GM23248 (cell line): Measurements from ENCODE around the gene ITGA8. TPM values are rescaled to one million over a fixed set of nuclear protein-coding genes. Genes with fewer than 3 reads are reported as not detected.
A peak's percentile ranks its signal among the peaks of the same experiment; 100 is the strongest.

Source experiments
- DNase-seq: peaks from one replicate; pipeline ENCODE4 v3.0.0-alpha.2; 2015
- H2AFZ ChIP-seq: fragments of 200-600 bp; sonication (generic); 2 replicates; pipeline ENCODE4 v1.6.1; 2016; ENCODE audit warnings: antibody characterized with exemption
- H3F3A ChIP-seq: fragments of 200-600 bp; sonication (generic); 2 replicates; pipeline ENCODE4 v1.6.1; 2016; ENCODE audit warnings: mild to moderate bottlenecking, antibody characterized with exemption, mixed run types; ENCODE audit not compliant: insufficient read depth
- H3K27ac ChIP-seq: fragments of 200-600 bp; sonication (generic); 2 replicates; pipeline ENCODE4 v1.5.1; 2016; ENCODE audit warnings: mild to moderate bottlenecking
- H3K27me3 ChIP-seq: fragments of 200-600 bp; sonication (generic); replicated peaks from 2 replicates; pipeline ENCODE4 v1.6.1; 2016; ENCODE audit warnings: mild to moderate bottlenecking; ENCODE audit not compliant: insufficient read depth
- H3K36me3 ChIP-seq: fragments of 200-600 bp; sonication (generic); 2 replicates; pipeline ENCODE4 v1.6.1; 2016; ENCODE audit warnings: low read depth, mild to moderate bottlenecking
- H3K4me1 ChIP-seq: fragments of 200-600 bp; sonication (generic); 2 replicates; pipeline ENCODE4 v1.6.1; 2016; ENCODE audit warnings: mild to moderate bottlenecking; ENCODE audit not compliant: insufficient read depth
- H3K4me2 ChIP-seq: fragments of 200-600 bp; sonication (generic); one replicate; pipeline ENCODE4 v1.6.1; 2016; ENCODE audit warnings: mild to moderate bottlenecking; ENCODE audit not compliant: unreplicated experiment
- H3K4me3 ChIP-seq: fragments of 200-600 bp; sonication (generic); 2 replicates; pipeline ENCODE4 v1.5.1; 2016; ENCODE audit warnings: mild to moderate bottlenecking
- H3K79me2 ChIP-seq: fragments of 200-600 bp; sonication (generic); 2 replicates; pipeline ENCODE4 v1.6.1; 2016; ENCODE audit warnings: mild to moderate bottlenecking; ENCODE audit not compliant: insufficient read depth
- H3K9ac ChIP-seq: fragments of 200-600 bp; sonication (generic); 2 replicates; pipeline ENCODE4 v1.6.1; 2016; ENCODE audit warnings: mild to moderate bottlenecking
- H3K9me2 ChIP-seq: fragments of 200-600 bp; sonication (generic); 2 replicates; pipeline ENCODE4 v1.6.1; 2016; ENCODE audit warnings: mixed run types, mild to moderate bottlenecking, moderate library complexity; ENCODE audit not compliant: insufficient read depth
- H3K9me3 ChIP-seq: fragments of 200-600 bp; sonication (generic); one replicate; pipeline ENCODE4 v1.6.1; 2017; ENCODE audit warnings: low read depth
- H4K20me1 ChIP-seq: fragments of 200-600 bp; sonication (generic); 2 replicates; pipeline ENCODE4 v1.6.0; 2016; ENCODE audit not compliant: insufficient read depth
- EZH2 ChIP-seq: fragments of 200-600 bp; sonication (generic); IDR thresholded peaks from 2 replicates; pipeline ENCODE4 v1.6.1; 2018; ENCODE audit warnings: antibody characterized with exemption, mild to moderate bottlenecking; ENCODE audit not compliant: insufficient read depth, poor library complexity, severe bottlenecking
- EZH2phosphoT487 ChIP-seq: fragments of 200-600 bp; sonication (generic); IDR thresholded peaks from 2 replicates; pipeline ENCODE4 v1.6.1; 2018; ENCODE audit warnings: antibody characterized with exemption, moderate library complexity, mild to moderate bottlenecking, low read depth; ENCODE audit not compliant: insufficient read depth
- WGBS, 2 experiments: methylation state at CpG; one replicate each; pipeline ENCODE4 v1.1.6; 2015 to 2017; ENCODE audit warnings: low lambda C conversion rate in 2 of 2, low coverage in 1 of 2; ENCODE audit errors: missing lambda C conversion rate in 2 of 2; 5-methylcytosine and 5-hydroxymethylcytosine counted together
- in situ Hi-C: fragments of 300-500 bp; cut with MboI; formaldehyde crosslinking; loops from 2 replicates; pipeline ENCODE4 v1.15.0; 2020
- polyA plus RNA-seq: library from polyadenylated mRNA; unstranded; fragments of >200 nt; fragmentation: Nextera tagmentation; extraction: Ambion mirVana; gene quantifications from 2 replicates; pipeline ENCODE4 v1.2.1, GENCODE V29; 2016
- total RNA-seq: library from RNA; depleted of rRNA; stranded (reverse); fragments of >200 nt; shearing (Covaris generic); gene quantifications from 2 replicates; pipeline ENCODE4 v1.2.3, GENCODE V29; 2014

ITGA8 gene
- total and polyA plus RNA-seq, 2 experiments from 2014 or later = 0.32 TPM; not detected in 1

GRCh38 chr10:15705298-15705697, 14.4 kb downstream of the ITGA8 start:
- no peak overlapping the region for H3K4me3 ChIP-seq
- H3K9ac ChIP-seq = no peak overlapping the region
- no peaks in the 10 kb centered on the region for H3K9me3 ChIP-seq
- H3K4me1 ChIP-seq = no peaks in the 10 kb centered on the region
- no peak for DNase-seq
- WGBS, 2 experiments = 76 to 81% methylated on average over 1 of the region's 1 CpG
- in situ Hi-C loops = no loop called here
- H3F3A ChIP-seq = no peaks in the 10 kb centered on the region
- no peaks in the 10 kb centered on the region for H3K9me2 ChIP-seq
- H3K4me2 ChIP-seq = no peak overlapping the region
- no peak overlapping the region for H2AFZ ChIP-seq
- H3K79me2 ChIP-seq = no peaks in the 10 kb centered on the region
- H3K36me3 ChIP-seq = no peaks in the 10 kb centered on the region
- no peaks in the 10 kb centered on the region for H4K20me1 ChIP-seq
- TF ChIP-seq EZH2phosphoT487 (no peak), EZH2 (no peak)
- no peak overlapping the region for H3K27ac ChIP-seq
- H3K27me3 ChIP-seq = no peaks in the 10 kb centered on the region

DNA sequence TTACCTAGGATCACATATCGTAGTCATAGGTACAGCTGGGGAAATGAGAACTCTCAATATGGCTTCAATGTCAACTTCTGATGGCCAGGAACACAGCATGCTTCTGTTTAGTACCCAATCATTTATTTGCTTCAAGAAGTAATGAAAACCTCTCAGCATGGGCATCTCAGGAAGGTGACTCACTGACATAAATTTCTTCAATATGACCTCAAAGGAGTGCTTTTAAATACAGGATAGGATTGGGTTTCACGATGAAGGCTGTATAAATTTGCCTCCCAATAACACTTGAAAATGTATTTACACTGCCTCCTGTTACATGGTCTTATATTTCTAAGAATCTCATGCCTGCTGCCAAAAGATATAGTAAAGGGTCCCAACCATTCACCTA, 15.1 kb downstream of the ITGA8 start:
- no peaks in the 10 kb centered on the region for H3K4me1 ChIP-seq
- WGBS, 2 experiments = 72 to 73% methylated on average over 2 of the region's 2 CpGs
- in situ Hi-C loops = no loop called here

DNA sequence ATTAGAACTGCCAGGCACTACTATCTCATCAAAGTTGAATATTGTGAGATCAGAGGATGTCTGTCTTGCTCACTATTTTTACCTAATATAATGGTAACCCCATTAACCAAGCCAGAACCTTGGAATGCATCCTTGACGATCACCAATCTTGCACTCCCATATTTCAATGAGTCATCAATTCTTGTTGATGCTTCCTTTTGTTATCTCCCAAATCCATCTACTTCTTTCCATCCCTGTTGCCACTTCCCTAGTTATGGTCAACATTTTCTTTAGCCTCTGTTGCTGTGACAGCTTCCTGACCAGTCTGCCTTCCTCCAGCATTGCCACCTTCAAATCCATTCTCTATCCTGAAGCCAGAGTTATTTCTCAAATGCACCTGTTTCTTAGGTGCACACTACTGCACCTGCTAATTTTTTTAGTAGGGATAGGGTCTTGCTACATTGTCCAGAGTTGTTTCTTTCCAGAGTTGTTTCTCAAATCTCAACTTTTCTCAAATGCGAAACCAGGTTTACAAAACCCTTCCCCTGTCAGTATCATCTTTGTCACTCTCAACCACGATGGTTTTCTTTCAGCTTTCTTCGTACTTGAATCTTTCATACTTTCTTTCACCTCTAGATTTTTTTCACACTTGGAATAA, 15.7 kb downstream of the ITGA8 start:
- DNase-seq = no peak
- in situ Hi-C loops = no loop called here
- WGBS, 2 experiments = 88 to 93% methylated on average over 4 of the region's 4 CpGs
- H3K27ac ChIP-seq = no peak overlapping the region
- H3F3A ChIP-seq = no peaks in the 10 kb centered on the region
- H3K27me3 ChIP-seq = no peaks in the 10 kb centered on the region
- no peaks in the 10 kb centered on the region for H3K9me3 ChIP-seq
- no peaks in the 10 kb centered on the region for H4K20me1 ChIP-seq
- no peak overlapping the region for H2AFZ ChIP-seq
- no peaks in the 10 kb centered on the region for H3K79me2 ChIP-seq
- no peak overlapping the region for H3K9ac ChIP-seq
- no peaks in the 10 kb centered on the region for H3K4me1 ChIP-seq
- H3K4me3 ChIP-seq = no peak overlapping the region
- no peaks in the 10 kb centered on the region for H3K36me3 ChIP-seq
- H3K4me2 ChIP-seq = no peak overlapping the region
- no peaks in the 10 kb centered on the region for H3K9me2 ChIP-seq
- TF ChIP-seq EZH2 (no peak), EZH2phosphoT487 (no peak)

More for the DNA sequence above, 15.1 kb downstream of the ITGA8 start:
- no peak overlapping the region for H3K4me2 ChIP-seq
- no peaks in the 10 kb centered on the region for H3K27me3 ChIP-seq
- H3F3A ChIP-seq = no peaks in the 10 kb centered on the region
- H3K4me3 ChIP-seq = no peak overlapping the region
- no peak for DNase-seq
- H4K20me1 ChIP-seq = no peaks in the 10 kb centered on the region
- no peak overlapping the region for H3K9ac ChIP-seq
- TF ChIP-seq EZH2phosphoT487 = no peak
- no peak for TF ChIP-seq EZH2
- H2AFZ ChIP-seq = no peak overlapping the region
- no peaks in the 10 kb centered on the region for H3K9me3 ChIP-seq
- no peaks in the 10 kb centered on the region for H3K79me2 ChIP-seq
- no peaks in the 10 kb centered on the region for H3K9me2 ChIP-seq
- no peak overlapping the region for H3K27ac ChIP-seq
- no peaks in the 10 kb centered on the region for H3K36me3 ChIP-seq

DNA sequence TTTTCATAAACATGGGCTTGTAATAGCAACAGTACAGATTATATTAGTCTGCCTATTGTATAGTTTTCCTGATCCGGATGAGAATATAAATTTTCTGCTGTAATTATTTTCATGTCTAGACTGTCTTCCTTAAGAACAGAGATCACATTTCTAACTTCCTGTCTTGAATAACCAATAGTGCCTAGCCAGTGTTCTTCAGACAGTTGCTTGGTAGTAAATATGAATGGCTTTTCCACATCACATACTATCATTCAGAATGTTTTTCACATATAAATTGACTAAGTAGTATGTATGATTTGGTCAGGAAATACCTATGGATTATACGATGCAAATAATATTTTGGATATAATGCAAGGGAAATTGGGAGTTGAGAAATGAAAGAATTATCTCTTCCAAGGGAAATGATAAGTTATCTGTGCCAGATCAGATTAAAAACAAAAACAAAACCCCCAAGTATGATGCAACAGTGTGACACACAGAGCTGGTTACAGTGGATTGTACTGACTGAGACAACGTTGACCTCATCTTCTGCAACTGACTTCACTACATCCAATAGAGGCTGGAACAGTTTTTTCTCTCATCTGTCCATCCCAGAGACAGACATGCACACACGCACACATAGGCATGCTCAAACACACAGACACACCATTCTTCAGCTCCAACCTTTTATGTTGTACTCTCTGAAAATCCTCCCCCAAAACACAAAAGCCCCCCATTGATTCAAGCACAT, 16.4 kb downstream of the ITGA8 start:
- Histone ChIP-seq H3K4me2 (no peak overlapping the region), H3K9me3 (no peaks in the 10 kb centered on the region), H3K9me2 (no peaks in the 10 kb centered on the region), H2AFZ (no peak overlapping the region), H3K27ac (no peak overlapping the region), H3K4me1 (no peaks in the 10 kb centered on the region), H3K36me3 (no peaks in the 10 kb centered on the region), H3K4me3 (no peak overlapping the region), H3F3A (no peaks in the 10 kb centered on the region), H3K79me2 (no peaks in the 10 kb centered on the region), H4K20me1 (no peaks in the 10 kb centered on the region), H3K27me3 (0 out of 2 replicates have a peak, but pooled peaks cover 4% of the 10 kb centered on the region), H3K9ac (no peak overlapping the region)
- TF ChIP-seq EZH2 (no peak), EZH2phosphoT487 (no peak)
- in situ Hi-C loops = no loop called here
- DNase-seq = peak; percentile 34
- WGBS, 2 experiments = 65 to 71% methylated on average over 4 of the region's 4 CpGs
